ENCODE results near the gene CTNNA3.
"Not testable (repeated sequence)": the region's sequence is repeated elsewhere in the genome, so short reads cannot be mapped to it uniquely, and the experiment has no call there.

GRCh38 chr10:66353822-66354221, 1342.2 kb downstream of the CTNNA3 start:
- TF ChIP-seq, protein P1, sequence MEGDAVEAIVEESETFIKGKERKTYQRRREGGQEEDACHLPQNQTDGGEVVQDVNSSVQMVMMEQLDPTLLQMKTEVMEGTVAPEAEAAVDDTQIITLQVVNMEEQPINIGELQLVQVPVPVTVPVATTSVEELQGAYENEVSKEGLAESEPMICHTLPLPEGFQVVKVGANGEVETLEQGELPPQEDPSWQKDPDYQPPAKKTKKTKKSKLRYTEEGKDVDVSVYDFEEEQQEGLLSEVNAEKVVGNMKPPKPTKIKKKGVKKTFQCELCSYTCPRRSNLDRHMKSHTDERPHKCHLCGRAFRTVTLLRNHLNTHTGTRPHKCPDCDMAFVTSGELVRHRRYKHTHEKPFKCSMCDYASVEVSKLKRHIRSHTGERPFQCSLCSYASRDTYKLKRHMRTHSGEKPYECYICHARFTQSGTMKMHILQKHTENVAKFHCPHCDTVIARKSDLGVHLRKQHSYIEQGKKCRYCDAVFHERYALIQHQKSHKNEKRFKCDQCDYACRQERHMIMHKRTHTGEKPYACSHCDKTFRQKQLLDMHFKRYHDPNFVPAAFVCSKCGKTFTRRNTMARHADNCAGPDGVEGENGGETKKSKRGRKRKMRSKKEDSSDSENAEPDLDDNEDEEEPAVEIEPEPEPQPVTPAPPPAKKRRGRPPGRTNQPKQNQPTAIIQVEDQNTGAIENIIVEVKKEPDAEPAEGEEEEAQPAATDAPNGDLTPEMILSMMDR (IDR thresholded peaks at IDR 0.05 in 2 of 3, conservative IDR thresholded peaks at IDR 0.05 in 1 of 3; ENCODE audit: borderline replicate concordance in 1 of 3, insufficient read depth in 1 of 3, low read depth in 2 of 3, low read length in 2 of 3) = not testable (repeated sequence)
- not testable (repeated sequence) for TF ChIP-seq JUND (IDR thresholded peaks at IDR 0.05); FOSL1 (IDR thresholded peaks at IDR 0.05; ENCODE audit: low read depth)
